Measurements from ENCODE around the gene NCR3LG1.

DNA sequence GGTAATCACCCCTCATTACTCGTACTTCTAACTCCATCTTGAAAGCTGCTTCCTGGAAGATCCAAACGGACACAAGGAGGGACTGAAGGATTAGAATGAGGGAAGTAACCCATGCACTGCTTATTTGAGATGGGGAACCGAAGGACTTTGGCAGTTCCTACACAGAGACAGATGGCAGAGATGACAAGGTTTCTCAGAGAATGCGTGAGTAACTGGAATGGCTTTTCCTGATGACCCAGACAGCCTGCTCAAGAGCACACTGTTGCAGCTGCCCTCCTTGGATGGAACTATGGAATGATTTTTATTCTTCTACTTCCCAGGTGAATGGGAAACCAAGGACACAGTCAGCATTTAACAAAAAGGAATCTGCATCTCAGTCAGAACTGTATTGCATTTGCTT is 29.6 kb downstream of the NCR3LG1 start:
- TF ChIP-seq, protein P1, sequence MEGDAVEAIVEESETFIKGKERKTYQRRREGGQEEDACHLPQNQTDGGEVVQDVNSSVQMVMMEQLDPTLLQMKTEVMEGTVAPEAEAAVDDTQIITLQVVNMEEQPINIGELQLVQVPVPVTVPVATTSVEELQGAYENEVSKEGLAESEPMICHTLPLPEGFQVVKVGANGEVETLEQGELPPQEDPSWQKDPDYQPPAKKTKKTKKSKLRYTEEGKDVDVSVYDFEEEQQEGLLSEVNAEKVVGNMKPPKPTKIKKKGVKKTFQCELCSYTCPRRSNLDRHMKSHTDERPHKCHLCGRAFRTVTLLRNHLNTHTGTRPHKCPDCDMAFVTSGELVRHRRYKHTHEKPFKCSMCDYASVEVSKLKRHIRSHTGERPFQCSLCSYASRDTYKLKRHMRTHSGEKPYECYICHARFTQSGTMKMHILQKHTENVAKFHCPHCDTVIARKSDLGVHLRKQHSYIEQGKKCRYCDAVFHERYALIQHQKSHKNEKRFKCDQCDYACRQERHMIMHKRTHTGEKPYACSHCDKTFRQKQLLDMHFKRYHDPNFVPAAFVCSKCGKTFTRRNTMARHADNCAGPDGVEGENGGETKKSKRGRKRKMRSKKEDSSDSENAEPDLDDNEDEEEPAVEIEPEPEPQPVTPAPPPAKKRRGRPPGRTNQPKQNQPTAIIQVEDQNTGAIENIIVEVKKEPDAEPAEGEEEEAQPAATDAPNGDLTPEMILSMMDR (IDR thresholded peaks at IDR 0.05; ENCODE audit: low read depth, low read length, poor library complexity, severe bottlenecking): no peak
- TF ChIP-seq EZH2phosphoT487 (IDR thresholded peaks at IDR 0.05; ENCODE audit: borderline replicate concordance, low read length): no peak
